HepG2 (cell line): ENCODE results near the gene LRRC3C. TPM values are rescaled to one million over a fixed set of nuclear protein-coding genes. Genes with fewer than 3 reads are reported as not detected.

Source experiments
- AGO2 ChIP-seq: fragments of 200-400 bp; formaldehyde crosslinking; optimal IDR thresholded peaks from 2 replicates; pipeline ENCODE3; 2017; ENCODE audit warnings: mild to moderate bottlenecking, low read depth, low read length, moderate library complexity
- ARID2 ChIP-seq: sonication (generic); formaldehyde crosslinking; IDR thresholded peaks from 2 replicates; pipeline ENCODE4 v1.8.1; 2022; ENCODE audit warnings: mild to moderate bottlenecking, missing genetic modification reagents, borderline replicate concordance
- ATAD3A ChIP-seq: sonication (generic); formaldehyde crosslinking; IDR thresholded peaks from 2 replicates; pipeline ENCODE4 v1.4.0; 2020; ENCODE audit warnings: missing genetic modification reagents
- EP300 ChIP-seq, 3 experiments: sonication (generic) in 1 of 3; formaldehyde crosslinking in 1 of 3; IDR thresholded peaks; 2 replicates each; pipeline versions ENCODE4 v1.5.1 to v1.6.1; 2011 to 2020; ENCODE audit warnings: low read depth in 2 of 3, low read length in 2 of 3, borderline replicate concordance in 1 of 3, improper control_type of control experiment in 1 of 3, mild to moderate bottlenecking in 1 of 3, missing genetic modification reagents in 1 of 3, moderate library complexity in 1 of 3
- GTF2F1 ChIP-seq: fragments of 150-350 bp; IDR thresholded peaks from 2 replicates; pipeline ENCODE4 v1.6.1; 2014; ENCODE audit warnings: low read length
- JUND ChIP-seq: sonication (generic); formaldehyde crosslinking; IDR thresholded peaks from 2 replicates; pipeline ENCODE4 v1.8.0; 2022; ENCODE audit warnings: mild to moderate bottlenecking, missing genetic modification reagents
- TBL1XR1 ChIP-seq: fragments of 150-350 bp; IDR thresholded peaks from 2 replicates; pipeline ENCODE4 v1.6.1; 2014; ENCODE audit warnings: borderline replicate concordance, low read length; ENCODE audit not compliant: partially characterized antibody
- TBP ChIP-seq: sonication (generic); formaldehyde crosslinking; IDR thresholded peaks from 2 replicates; pipeline ENCODE4 v1.5.0; 2020; ENCODE audit warnings: missing genetic modification reagents
- TCF12 ChIP-seq, 2 experiments: fragments of 450-650 bp in 1 of 2; sonication (generic) in 1 of 2; formaldehyde crosslinking in 1 of 2; IDR thresholded peaks; 2 replicates each; pipeline versions ENCODE4 v1.6.1 to v1.8.0; 2017 to 2022; ENCODE audit warnings: antibody characterized with exemption in 1 of 2, mild to moderate bottlenecking in 1 of 2, missing genetic modification reagents in 1 of 2, moderate library complexity in 1 of 2
- TOPORS ChIP-seq: sonication (generic); formaldehyde crosslinking; IDR thresholded peaks from 2 replicates; pipeline ENCODE4 v1.8.0; 2023; ENCODE audit warnings: mild to moderate bottlenecking, missing genetic modification reagents
- ZFP1 ChIP-seq: IDR thresholded peaks from 2 replicates; pipeline ENCODE4 v1.6.1; 2016
- ZNF577 ChIP-seq: sonication (generic); formaldehyde crosslinking; IDR thresholded peaks from 2 replicates; pipeline ENCODE4 v1.4.0; 2020; ENCODE audit warnings: mild to moderate bottlenecking, low read depth, missing genetic modification reagents, borderline replicate concordance
- ZNF776 ChIP-seq: sonication (generic); formaldehyde crosslinking; IDR thresholded peaks from 2 replicates; pipeline ENCODE4 v1.4.0; 2020; ENCODE audit warnings: mild to moderate bottlenecking, missing genetic modification reagents
- ZNF839 ChIP-seq: sonication (generic); formaldehyde crosslinking; IDR thresholded peaks from 2 replicates; pipeline ENCODE4 v1.4.0; 2020; ENCODE audit warnings: missing genetic modification reagents, mild to moderate bottlenecking, borderline replicate concordance
- polyA plus RNA-seq, 8 experiments: library from polyadenylated mRNA; depleted of rRNA in 3 of 8; stranded (reverse) in 7 of 8; unstranded in 1 of 8; fragments of >200 nt; fragmentation: Illumina TruSeq in 4 of 8; extraction: Trizol in 4 of 8; gene quantifications; 2 replicates each; pipeline versions ENCODE4 v1.2.1 to v1.2.3, GENCODE V29; 2011 to 2016; ENCODE audit warnings: low read depth in 4 of 8, missing spikeins in 1 of 8, mixed read lengths in 1 of 8; ENCODE audit not compliant: insufficient read depth in 1 of 8
- total RNA-seq, 5 experiments: library from RNA; depleted of rRNA; stranded (reverse); fragments of >200 nt; fragmentation: Illumina TruSeq; extraction: Trizol; gene quantifications; 2 replicates each; pipeline ENCODE4 v1.2.3, GENCODE V29; 2016; ENCODE audit warnings: low read depth in 1 of 5
- TF ChIP-seq, protein P1 (sequence below): sonication (generic); formaldehyde crosslinking; IDR thresholded peaks from 2 replicates; pipeline ENCODE4 v1.4.0; 2020; ENCODE audit warnings: mild to moderate bottlenecking, missing genetic modification reagents
- TF ChIP-seq, protein P2 (sequence below): sonication (generic); formaldehyde crosslinking; IDR thresholded peaks from 2 replicates; pipeline ENCODE4 v1.4.0; 2020; ENCODE audit warnings: missing genetic modification reagents
- TF ChIP-seq, protein P3 (sequence below): sonication (generic); formaldehyde crosslinking; IDR thresholded peaks from 2 replicates; pipeline ENCODE4 v1.4.0; 2020; ENCODE audit warnings: mild to moderate bottlenecking, missing genetic modification reagents

Gene LRRC3C
- total and polyA plus RNA-seq, 2 of the 13 experiments (the other 11 are each of a cell fraction or from before 2014, with no cell fraction given): 0.17 TPM; not detected in 1

DNA sequence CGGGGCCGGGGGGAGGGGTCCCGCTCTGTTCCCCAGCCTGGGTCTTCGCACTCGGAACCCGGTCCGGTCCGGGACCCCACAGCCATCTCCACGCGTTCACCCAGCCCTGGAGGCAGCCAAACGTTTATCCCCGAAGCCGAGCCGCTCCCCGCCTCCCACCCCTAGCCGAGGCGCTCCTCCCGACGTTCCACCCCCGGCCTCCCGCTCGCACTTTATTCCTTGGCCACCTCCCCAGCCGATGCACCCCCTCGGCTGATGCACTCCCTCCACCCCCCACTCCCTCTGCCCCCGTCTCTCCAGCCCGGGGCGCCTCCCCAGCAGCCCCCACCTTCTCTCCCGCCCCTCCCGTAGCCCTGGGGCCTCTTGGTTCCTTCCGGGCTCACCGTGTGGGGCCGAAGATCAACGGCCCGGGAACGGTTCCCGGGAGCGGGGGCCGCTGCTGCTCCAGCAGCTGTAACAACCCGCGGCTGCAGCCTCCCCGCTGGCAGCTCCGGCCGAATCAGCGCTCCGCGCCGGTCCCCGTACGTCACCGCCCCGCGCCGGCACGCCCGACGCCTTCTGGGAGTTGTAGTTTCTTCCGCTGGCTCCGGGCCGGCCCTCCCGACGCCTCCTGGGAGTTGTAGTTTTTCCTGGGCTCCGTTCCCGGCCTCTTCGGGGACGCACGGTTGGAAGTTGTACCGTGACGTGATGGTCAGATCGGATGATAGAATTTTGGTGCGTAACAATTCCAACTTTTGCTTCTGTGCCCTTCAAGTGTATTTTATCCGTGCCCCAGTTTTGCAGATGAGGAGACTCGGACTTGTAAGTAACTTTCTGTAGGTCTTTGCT lies at the start of gene LRRC3C, which contains the start of gene ORMDL3 (continued):
- TF ChIP-seq, protein P1, sequence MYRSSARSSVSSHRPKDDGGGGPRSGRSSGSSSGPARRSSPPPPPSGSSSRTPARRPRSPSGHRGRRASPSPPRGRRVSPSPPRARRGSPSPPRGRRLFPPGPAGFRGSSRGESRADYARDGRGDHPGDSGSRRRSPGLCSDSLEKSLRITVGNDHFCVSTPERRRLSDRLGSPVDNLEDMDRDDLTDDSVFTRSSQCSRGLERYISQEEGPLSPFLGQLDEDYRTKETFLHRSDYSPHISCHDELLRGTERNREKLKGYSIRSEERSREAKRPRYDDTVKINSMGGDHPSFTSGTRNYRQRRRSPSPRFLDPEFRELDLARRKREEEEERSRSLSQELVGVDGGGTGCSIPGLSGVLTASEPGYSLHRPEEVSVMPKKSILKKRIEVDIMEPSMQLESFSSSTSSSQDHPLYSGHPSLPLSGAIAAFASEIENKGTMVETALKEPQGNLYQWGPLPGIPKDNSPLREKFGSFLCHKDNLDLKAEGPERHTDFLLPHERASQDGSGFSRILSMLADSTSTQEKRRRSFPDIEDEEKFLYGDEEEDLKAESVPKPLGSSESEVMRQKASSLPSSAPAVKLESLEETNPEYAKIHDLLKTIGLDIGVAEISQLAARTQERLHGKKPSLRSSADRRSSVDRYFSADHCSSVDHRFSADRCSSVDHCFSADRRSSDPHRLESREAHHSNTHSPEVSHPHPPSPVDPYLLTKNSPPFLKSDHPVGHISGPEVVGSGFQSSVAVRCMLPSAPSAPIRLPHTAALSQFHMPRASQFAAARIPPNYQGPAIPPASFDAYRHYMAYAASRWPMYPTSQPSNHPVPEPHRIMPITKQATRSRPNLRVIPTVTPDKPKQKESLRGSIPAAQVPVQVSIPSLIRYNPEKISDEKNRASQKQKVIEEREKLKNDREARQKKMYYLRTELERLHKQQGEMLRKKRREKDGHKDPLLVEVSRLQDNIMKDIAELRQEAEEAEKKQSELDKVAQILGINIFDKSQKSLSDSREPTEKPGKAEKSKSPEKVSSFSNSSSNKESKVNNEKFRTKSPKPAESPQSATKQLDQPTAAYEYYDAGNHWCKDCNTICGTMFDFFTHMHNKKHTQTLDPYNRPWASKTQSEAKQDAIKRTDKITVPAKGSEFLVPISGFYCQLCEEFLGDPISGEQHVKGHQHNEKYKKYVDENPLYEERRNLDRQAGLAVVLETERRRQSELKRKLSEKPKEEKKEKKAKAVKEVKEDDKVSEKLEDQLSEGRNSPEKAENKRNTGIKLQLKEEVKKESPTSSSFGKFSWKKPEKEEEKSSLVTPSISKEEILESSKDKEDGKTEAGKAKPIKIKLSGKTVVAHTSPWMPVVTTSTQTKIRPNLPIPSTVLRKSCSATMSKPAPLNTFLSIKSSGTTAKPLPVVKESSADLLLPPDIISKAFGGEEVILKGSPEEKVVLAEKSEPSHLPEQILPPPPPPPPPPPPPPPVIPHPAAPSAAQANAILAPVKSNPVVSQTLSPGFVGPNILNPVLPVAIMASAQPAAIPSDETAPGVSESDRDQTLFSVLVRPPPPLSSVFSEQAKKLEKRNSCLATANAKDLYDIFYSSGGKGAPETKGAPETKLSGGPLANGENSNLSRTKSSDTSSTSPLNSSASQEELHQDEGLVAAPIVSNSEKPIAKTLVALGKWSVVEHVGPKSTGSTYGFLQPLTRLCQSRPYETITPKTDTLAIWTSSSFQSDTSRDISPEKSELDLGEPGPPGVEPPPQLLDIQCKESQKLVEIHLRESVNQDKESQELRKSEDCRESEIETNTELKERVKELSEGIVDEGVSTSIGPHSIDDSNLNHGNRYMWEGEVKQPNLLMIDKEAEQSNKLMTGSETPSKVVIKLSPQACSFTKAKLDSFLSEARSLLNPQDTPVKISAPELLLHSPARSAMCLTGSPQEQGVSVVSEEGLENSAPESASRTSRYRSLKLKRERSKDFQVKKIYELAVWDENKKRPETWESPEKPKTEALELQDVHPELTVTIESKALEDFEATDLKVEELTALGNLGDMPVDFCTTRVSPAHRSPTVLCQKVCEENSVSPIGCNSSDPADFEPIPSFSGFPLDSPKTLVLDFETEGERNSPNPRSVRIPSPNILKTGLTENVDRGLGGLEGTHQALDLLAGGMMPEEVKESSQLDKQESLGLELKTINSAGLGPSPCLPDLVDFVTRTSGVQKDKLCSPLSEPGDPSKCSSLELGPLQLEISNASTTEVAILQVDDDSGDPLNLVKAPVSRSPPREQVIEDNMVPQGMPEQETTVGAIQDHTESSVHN: peak; percentile 41
- TF ChIP-seq ZNF577 (CRISPR knock-in tag) (no peak), EP300 (IDR thresholded peaks at IDR 0.05; ENCODE audit: low read depth in 2 of 2, low read length in 2 of 2) (peak in 1 of 2 experiments; percentile 37; a peak in 1 of 4 replicates), EP300 (CRISPR knock-in tag; IDR thresholded peaks at IDR 0.05; ENCODE audit: borderline replicate concordance) (no peak), GTF2F1 (no peak), ZFP1 (peak; percentile 90; the same call in 1 of the 2 replicates), ZNF776 (CRISPR knock-in tag) (no peak), ATAD3A (CRISPR knock-in tag) (no peak), JUND (no peak), TCF12 (IDR thresholded peaks at IDR 0.05) (no peak), TCF12 (CRISPR knock-in tag; IDR thresholded peaks at IDR 0.05) (no peak), ZNF839 (CRISPR knock-in tag) (no peak), TBL1XR1 (peak; percentile 84), TOPORS (CRISPR knock-in tag) (no peak), AGO2 (peak; percentile 68), TBP (CRISPR knock-in tag) (peak; percentile 86), ARID2 (no peak)
- TF ChIP-seq, protein P2, sequence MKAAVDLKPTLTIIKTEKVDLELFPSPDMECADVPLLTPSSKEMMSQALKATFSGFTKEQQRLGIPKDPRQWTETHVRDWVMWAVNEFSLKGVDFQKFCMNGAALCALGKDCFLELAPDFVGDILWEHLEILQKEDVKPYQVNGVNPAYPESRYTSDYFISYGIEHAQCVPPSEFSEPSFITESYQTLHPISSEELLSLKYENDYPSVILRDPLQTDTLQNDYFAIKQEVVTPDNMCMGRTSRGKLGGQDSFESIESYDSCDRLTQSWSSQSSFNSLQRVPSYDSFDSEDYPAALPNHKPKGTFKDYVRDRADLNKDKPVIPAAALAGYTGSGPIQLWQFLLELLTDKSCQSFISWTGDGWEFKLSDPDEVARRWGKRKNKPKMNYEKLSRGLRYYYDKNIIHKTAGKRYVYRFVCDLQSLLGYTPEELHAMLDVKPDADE (CRISPR knock-in tag): peak; percentile 87
- TF ChIP-seq, protein P3, sequence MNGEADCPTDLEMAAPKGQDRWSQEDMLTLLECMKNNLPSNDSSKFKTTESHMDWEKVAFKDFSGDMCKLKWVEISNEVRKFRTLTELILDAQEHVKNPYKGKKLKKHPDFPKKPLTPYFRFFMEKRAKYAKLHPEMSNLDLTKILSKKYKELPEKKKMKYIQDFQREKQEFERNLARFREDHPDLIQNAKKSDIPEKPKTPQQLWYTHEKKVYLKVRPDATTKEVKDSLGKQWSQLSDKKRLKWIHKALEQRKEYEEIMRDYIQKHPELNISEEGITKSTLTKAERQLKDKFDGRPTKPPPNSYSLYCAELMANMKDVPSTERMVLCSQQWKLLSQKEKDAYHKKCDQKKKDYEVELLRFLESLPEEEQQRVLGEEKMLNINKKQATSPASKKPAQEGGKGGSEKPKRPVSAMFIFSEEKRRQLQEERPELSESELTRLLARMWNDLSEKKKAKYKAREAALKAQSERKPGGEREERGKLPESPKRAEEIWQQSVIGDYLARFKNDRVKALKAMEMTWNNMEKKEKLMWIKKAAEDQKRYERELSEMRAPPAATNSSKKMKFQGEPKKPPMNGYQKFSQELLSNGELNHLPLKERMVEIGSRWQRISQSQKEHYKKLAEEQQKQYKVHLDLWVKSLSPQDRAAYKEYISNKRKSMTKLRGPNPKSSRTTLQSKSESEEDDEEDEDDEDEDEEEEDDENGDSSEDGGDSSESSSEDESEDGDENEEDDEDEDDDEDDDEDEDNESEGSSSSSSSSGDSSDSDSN: peak; percentile 62
